HL-60 (cell line): Measurements from ENCODE around the gene PRL.

ENCODE experiments used
- DNase-seq, 2 experiments: peaks; one replicate each; pipeline ENCODE4 v3.0.0-alpha.2; 2010 to 2020; ENCODE audit warnings: low read depth in 1 of 2, low spot score in 1 of 2
- H3K27ac ChIP-seq: fragments of 250-450 bp; sonication (Bioruptor Pico); replicated peaks from 2 replicates; pipeline ENCODE4 v1.5.1; 2020; ENCODE audit warnings: mild to moderate bottlenecking, moderate library complexity
- H3K27me3 ChIP-seq: fragments of 250-450 bp; sonication (Bioruptor Pico); 2 replicates; pipeline ENCODE4 v1.5.1; 2021; ENCODE audit warnings: mild to moderate bottlenecking, moderate library complexity; ENCODE audit not compliant: insufficient read depth, poor library complexity, severe bottlenecking
- H3K4me3 ChIP-seq: replicated peaks from 2 replicates; pipeline ENCODE4 v1.5.1; 2011; ENCODE audit warnings: mild to moderate bottlenecking, control low read depth, low read length; ENCODE audit not compliant: insufficient read depth
- CTCF ChIP-seq: IDR thresholded peaks from one replicate; pipeline ENCODE4 v1.5.1; 2011; ENCODE audit warnings: low read length, control low read depth, inconsistent platforms; ENCODE audit not compliant: insufficient read depth
- GABPA ChIP-seq: IDR thresholded peaks from 2 replicates; pipeline ENCODE4 v1.6.1; 2012; ENCODE audit warnings: low read depth
- POLR2AphosphoS5 ChIP-seq: IDR thresholded peaks from 2 replicates; pipeline ENCODE4 v1.6.1; 2012; ENCODE audit warnings: low read depth
- REST ChIP-seq: IDR thresholded peaks from 2 replicates; pipeline ENCODE4 v1.6.1; 2012; ENCODE audit warnings: low read depth; ENCODE audit not compliant: insufficient replicate concordance
- SPI1 ChIP-seq: IDR thresholded peaks from 2 replicates; pipeline ENCODE4 v1.6.1; 2012; ENCODE audit warnings: low read depth, mild to moderate bottlenecking, borderline replicate concordance

Gene PRL

GRCh38 chr6:22302838-22303237 is 6.0 kb upstream of the PRL start:
- H3K27ac ChIP-seq: no peak overlapping the region
- peak; percentile 8 to 75 for DNase-seq
- H3K27me3 ChIP-seq: no peaks in the 10 kb centered on the region
- no peak overlapping the region for H3K4me3 ChIP-seq
- TF ChIP-seq POLR2AphosphoS5 (0 out of 2 replicates have a peak, but pooled peaks have one; percentile 36), REST (peak; percentile 47), GABPA (no peak), SPI1 (peak; percentile 17; the same call in 1 of the 2 replicates), CTCF (no peak)

GRCh38 chr6:22300273-22300998 is 3.6 kb upstream of the PRL start:
- no peak for TF ChIP-seq REST

GRCh38 chr6:22298475-22298890 is 1.6 kb upstream of the PRL start:
- H3K27ac ChIP-seq: no peak overlapping the region
- TF ChIP-seq GABPA: no peak
- no peak for TF ChIP-seq POLR2AphosphoS5
- TF ChIP-seq REST: no peak
- TF ChIP-seq CTCF: no peak
- TF ChIP-seq SPI1: no peak

More at GRCh38 chr6:22300273-22300998, 3.6 kb upstream of the PRL start:
- Histone ChIP-seq H3K4me3 (no peak overlapping the region), H3K27me3 (no peaks in the 10 kb centered on the region), H3K27ac (no peak overlapping the region)
- no peak for DNase-seq

More at GRCh38 chr6:22298475-22298890, 1.6 kb upstream of the PRL start:
- H3K4me3 ChIP-seq: no peak overlapping the region
- DNase-seq: no peak
- no peaks in the 10 kb centered on the region for H3K27me3 ChIP-seq
